Measurements from ENCODE around the gene MMP12. TPM values are rescaled to one million over a fixed set of nuclear protein-coding genes. Genes with fewer than 3 reads are reported as not detected.

Gene MMP12
- total RNA-seq, 1 experiment from 2014 or later = not detected

- no peaks in the 10 kb centered on the region for H3K36me3 Mint-ChIP-seq (ENCODE audit: insufficient read depth, unreplicated experiment)
- H3K4me3 Mint-ChIP-seq (ENCODE audit: low read depth, unreplicated experiment) = no peak overlapping the region
- BruUV-seq (replicated peaks) = no TSS peak
- no peak overlapping the region for H3K27ac Mint-ChIP-seq (ENCODE audit: unreplicated experiment)
- DNase-seq = no peak
- CTCF ChIA-PET = no interaction called here
- intact Hi-C loops (cut with micrococcal nuclease; ENCODE audit: unreplicated experiment) = no loop called here
- H3K27me3 Mint-ChIP-seq (ENCODE audit: unreplicated experiment) = no peaks in the 10 kb centered on the region
- TF ChIP-seq CTCF (IDR thresholded peaks at IDR 0.05; ENCODE audit: unreplicated experiment) = no peak
- H3K4me1 Mint-ChIP-seq (ENCODE audit: low read depth, unreplicated experiment) = no peaks in the 10 kb centered on the region
- H3K9me3 Mint-ChIP-seq (ENCODE audit: low read depth, unreplicated experiment) = no peaks in the 10 kb centered on the region
Measured at GRCh38 chr11:102864724-102865123, 10.1 kb downstream of the MMP12 start.

- no peak for DNase-seq
- Mint-ChIP-seq H3K4me1 (ENCODE audit: low read depth, unreplicated experiment) (peaks cover 32% of the 10 kb centered on the region), H3K36me3 (ENCODE audit: insufficient read depth, unreplicated experiment) (no peaks in the 10 kb centered on the region), H3K27ac (ENCODE audit: unreplicated experiment) (no peak overlapping the region), H3K9me3 (ENCODE audit: low read depth, unreplicated experiment) (peaks cover 2% of the 10 kb centered on the region), H3K4me3 (ENCODE audit: low read depth, unreplicated experiment) (no peak overlapping the region), H3K27me3 (ENCODE audit: unreplicated experiment) (no peaks in the 10 kb centered on the region)
- no peak for TF ChIP-seq CTCF (IDR thresholded peaks at IDR 0.05; ENCODE audit: unreplicated experiment)
- no TSS peak for BruUV-seq (replicated peaks)
- intact Hi-C loops (cut with micrococcal nuclease; ENCODE audit: unreplicated experiment) = no loop called here
- CTCF ChIA-PET = interaction anchor here (0.6 kb wide), 1 partner anchor 90 kb away, joined by 4 read pairs; no protein-coding TSS in a partner anchor
Measured at GRCh38 chr11:102853956-102854355, 20.8 kb downstream of the MMP12 start.

GRCh38 chr11:102853055-102853454 is 21.7 kb downstream of the MMP12 start:
- Mint-ChIP-seq H3K27ac (ENCODE audit: unreplicated experiment) (no peak overlapping the region), H3K9me3 (ENCODE audit: low read depth, unreplicated experiment) (peaks cover 2% of the 10 kb centered on the region), H3K36me3 (ENCODE audit: insufficient read depth, unreplicated experiment) (no peaks in the 10 kb centered on the region), H3K4me1 (ENCODE audit: low read depth, unreplicated experiment) (peaks cover 32% of the 10 kb centered on the region), H3K27me3 (ENCODE audit: unreplicated experiment) (no peaks in the 10 kb centered on the region), H3K4me3 (ENCODE audit: low read depth, unreplicated experiment) (no peak overlapping the region)
- CTCF ChIA-PET = interaction anchor here (0.6 to 0.7 kb wide), 2 partner anchors 14 to 145 kb away, joined by 3 read pairs; no protein-coding TSS in a partner anchor
- TF ChIP-seq CTCF (IDR thresholded peaks at IDR 0.05; ENCODE audit: unreplicated experiment) = no peak
- no peak for DNase-seq
- no TSS peak for BruUV-seq (replicated peaks)
- intact Hi-C loops (cut with micrococcal nuclease; ENCODE audit: unreplicated experiment) = no loop called here

GRCh38 chr11:102850973-102851745 is 23.6 kb downstream of the MMP12 start:
- Mint-ChIP-seq H3K9me3 (ENCODE audit: low read depth, unreplicated experiment) (peaks cover 5% of the 10 kb centered on the region), H3K27me3 (ENCODE audit: unreplicated experiment) (no peaks in the 10 kb centered on the region), H3K27ac (ENCODE audit: unreplicated experiment) (no peak overlapping the region), H3K4me3 (ENCODE audit: low read depth, unreplicated experiment) (no peak overlapping the region), H3K4me1 (ENCODE audit: low read depth, unreplicated experiment) (peaks cover 41% of the 10 kb centered on the region), H3K36me3 (ENCODE audit: insufficient read depth, unreplicated experiment) (peaks cover 5% of the 10 kb centered on the region)
- BruUV-seq (replicated peaks) = no TSS peak
- TF ChIP-seq CTCF (IDR thresholded peaks at IDR 0.05; ENCODE audit: unreplicated experiment) = no peak
- DNase-seq = no peak
- intact Hi-C loops (cut with micrococcal nuclease; ENCODE audit: unreplicated experiment) = no loop called here
- CTCF ChIA-PET = interaction anchor here (1.1 kb wide), 1 partner anchor 8 kb away, joined by 3 read pairs; the partner anchor contains the start of gene MMP3

All from Calu3 (cell line).